ENCODE data around the gene C8A. TPM values are rescaled to one million over a fixed set of nuclear protein-coding genes. Genes with fewer than 3 reads are reported as not detected.

Gene C8A
- total RNA-seq, 3 donors from 2014 or later: not detected

DNA sequence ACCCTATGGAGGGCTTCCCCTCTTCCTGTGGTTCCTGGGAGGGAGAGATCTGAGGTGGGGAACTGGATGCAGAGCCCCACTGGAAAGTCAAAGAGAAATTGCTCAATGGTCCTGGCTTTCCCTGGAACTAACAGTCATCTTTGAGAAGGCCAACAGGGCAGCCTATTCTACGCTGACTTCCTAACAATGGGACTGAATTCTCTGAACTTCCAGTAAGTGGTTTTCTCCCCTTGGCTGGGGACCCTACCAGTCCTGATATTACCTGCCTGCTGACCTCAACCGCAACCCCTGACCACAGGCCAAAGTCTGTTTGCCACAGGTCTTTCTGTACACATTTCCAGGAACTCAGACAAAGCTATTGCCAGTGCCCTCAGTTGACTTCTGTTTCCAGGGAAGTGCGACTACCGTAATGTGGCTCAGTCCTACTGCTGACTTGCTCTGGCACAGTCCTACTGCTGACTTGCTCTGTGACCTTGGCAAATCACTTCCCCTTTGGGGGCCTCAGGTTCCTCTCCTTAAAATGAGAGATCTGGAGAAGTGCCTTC lies 55.9 kb downstream of the C8A start:
- H3K4me1 ChIP-seq (ENCODE audit: low read depth): no peaks in the 10 kb centered on the region
- H3K36me3 ChIP-seq (ENCODE audit: low read depth): no peaks in the 10 kb centered on the region
- DNase-seq (peak in 1 of 3 donors; percentile 6), ATAC-seq (no peak)
- H3K4me3 ChIP-seq: no peak overlapping the region
- TF ChIP-seq, protein P1, sequence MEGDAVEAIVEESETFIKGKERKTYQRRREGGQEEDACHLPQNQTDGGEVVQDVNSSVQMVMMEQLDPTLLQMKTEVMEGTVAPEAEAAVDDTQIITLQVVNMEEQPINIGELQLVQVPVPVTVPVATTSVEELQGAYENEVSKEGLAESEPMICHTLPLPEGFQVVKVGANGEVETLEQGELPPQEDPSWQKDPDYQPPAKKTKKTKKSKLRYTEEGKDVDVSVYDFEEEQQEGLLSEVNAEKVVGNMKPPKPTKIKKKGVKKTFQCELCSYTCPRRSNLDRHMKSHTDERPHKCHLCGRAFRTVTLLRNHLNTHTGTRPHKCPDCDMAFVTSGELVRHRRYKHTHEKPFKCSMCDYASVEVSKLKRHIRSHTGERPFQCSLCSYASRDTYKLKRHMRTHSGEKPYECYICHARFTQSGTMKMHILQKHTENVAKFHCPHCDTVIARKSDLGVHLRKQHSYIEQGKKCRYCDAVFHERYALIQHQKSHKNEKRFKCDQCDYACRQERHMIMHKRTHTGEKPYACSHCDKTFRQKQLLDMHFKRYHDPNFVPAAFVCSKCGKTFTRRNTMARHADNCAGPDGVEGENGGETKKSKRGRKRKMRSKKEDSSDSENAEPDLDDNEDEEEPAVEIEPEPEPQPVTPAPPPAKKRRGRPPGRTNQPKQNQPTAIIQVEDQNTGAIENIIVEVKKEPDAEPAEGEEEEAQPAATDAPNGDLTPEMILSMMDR (IDR thresholded peaks at IDR 0.05): no peak
- H3K9me3 ChIP-seq: no peaks in the 10 kb centered on the region
- intact Hi-C loops (cut with DNase I, micrococcal nuclease): no loop called here

DNA sequence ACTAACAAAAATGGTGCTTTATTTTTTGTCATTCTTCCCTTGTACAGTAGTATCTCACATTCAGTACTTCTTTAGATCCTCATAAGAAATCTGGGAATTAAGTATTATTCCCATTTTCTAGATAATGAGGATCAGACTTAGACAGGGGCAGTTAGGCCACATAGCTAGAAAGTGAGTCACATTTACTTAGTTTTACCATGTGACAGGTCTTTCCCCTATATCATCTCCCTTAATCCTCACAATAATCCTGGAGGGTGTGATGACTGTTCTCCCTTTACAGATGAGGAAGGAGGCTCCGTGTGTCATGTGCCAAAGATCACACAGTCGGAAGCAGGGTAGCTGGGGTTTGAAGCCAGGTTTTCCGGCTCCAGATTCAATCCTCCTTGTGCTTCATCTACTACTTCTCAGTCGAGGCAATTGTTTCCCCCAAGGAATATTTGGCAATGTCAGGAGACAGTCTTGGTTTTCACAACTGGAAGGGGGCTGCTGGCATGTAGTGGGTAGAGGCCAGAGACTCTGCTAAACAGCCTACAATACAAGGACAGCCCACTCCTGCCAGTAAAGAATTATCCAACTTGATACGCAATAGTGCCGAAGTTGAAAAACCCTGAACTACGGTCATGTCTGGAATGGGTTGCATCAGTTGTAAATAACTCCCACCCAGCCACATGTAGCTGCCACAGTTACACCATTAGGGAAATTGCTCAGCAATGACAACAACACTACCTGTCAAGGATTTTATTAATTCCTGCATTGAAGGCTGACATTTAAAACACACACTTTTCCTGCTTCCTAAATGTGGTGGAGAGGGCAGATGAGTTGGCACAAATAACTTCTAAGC lies 56.7 kb downstream of the C8A start:
- Histone ChIP-seq H3K36me3 (ENCODE audit: low read depth) (no peaks in the 10 kb centered on the region), H3K4me3 (no peak overlapping the region), H3K9me3 (no peaks in the 10 kb centered on the region), H3K4me1 (ENCODE audit: low read depth) (no peaks in the 10 kb centered on the region)
- ATAC-seq (no peak), DNase-seq (no peak)
- intact Hi-C loops (cut with DNase I, micrococcal nuclease): no loop called here
- TF ChIP-seq, protein P1 (IDR thresholded peaks at IDR 0.05): no peak

DNA sequence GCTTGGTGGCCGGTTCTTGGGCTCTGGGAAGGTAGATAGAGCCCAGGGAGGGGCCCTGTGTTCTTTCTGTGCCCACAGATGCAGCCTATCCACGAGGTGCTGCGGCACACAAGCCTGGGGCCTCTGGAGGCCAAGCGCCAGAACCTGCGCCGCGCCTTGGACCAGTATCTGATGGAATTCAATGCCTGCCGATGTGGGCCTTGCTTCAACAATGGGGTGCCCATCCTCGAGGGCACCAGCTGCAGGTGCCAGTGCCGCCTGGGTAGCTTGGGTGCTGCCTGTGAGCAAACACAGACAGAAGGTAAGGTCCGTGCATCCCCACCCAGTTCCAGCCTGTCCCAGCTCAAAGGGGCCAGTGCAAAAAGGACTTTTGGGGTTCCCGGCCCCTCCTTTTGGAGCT lies 57.7 kb downstream of the C8A start:
- no peak for ATAC-seq

DNA sequence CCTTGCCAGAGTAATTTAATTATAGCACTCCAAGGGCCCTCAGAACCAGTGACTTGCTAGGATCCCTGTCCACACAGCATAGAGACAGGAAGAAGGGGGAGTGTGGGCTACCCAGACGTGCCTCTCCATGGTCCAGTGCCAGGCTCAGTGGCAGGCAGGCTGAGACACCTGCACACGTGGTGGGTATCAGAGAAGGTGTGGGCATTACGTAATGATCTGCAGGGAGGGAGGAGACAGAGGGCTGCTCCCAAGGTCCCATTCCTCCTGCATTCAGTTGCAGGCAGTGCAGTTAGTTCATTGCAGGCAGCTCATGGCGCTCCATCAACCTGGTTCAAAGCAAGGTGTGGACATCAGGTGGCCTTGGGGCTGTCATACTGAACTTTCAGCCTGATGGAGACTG lies 61.4 kb downstream of the C8A start:
- peak; percentile 13 for ATAC-seq

More for the DNA sequence above, 57.7 kb downstream of the C8A start:
- Histone ChIP-seq H3K4me3 (no peak overlapping the region), H3K36me3 (ENCODE audit: low read depth) (no peaks in the 10 kb centered on the region), H3K9me3 (no peaks in the 10 kb centered on the region), H3K4me1 (ENCODE audit: low read depth) (no peaks in the 10 kb centered on the region)
- no peak for DNase-seq
- TF ChIP-seq, protein P1 (IDR thresholded peaks at IDR 0.05): no peak
- intact Hi-C loops (cut with DNase I, micrococcal nuclease): no loop called here

DNA sequence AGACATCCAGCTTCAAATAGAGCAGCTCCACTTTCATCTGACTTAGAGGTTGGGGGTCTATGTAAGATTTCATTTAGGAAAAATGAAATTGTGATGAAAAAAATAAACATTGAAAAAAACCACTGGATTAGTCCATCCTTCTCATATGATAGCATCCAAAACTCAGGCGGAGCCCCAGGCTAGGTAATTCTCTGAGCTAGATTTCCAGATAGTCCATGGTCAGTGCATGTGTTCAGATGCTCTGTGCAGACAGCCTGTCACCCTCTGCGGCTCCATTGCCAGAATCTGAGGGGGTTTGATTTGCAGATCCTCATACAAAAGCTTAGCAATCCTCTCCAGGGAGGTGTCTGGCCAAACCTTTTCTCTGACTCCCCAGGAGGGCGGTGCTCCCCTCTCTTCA lies 62.0 kb downstream of the C8A start:
- TF ChIP-seq, protein P1 (IDR thresholded peaks at IDR 0.05): no peak
- intact Hi-C loops (cut with DNase I, micrococcal nuclease): no loop called here

More for the DNA sequence above, 61.4 kb downstream of the C8A start:
- no peaks in the 10 kb centered on the region for H3K4me1 ChIP-seq (ENCODE audit: low read depth)
- intact Hi-C loops (cut with DNase I, micrococcal nuclease): no loop called here
- H3K36me3 ChIP-seq (ENCODE audit: low read depth): no peaks in the 10 kb centered on the region
- TF ChIP-seq, protein P1 (IDR thresholded peaks at IDR 0.05): no peak
- no peaks in the 10 kb centered on the region for H3K9me3 ChIP-seq
- no peak overlapping the region for H3K4me3 ChIP-seq
- DNase-seq: no peak

More for the DNA sequence above, 62.0 kb downstream of the C8A start:
- Histone ChIP-seq H3K4me3 (no peak overlapping the region), H3K9me3 (no peaks in the 10 kb centered on the region), H3K4me1 (ENCODE audit: low read depth) (no peaks in the 10 kb centered on the region), H3K36me3 (ENCODE audit: low read depth) (no peaks in the 10 kb centered on the region)
- DNase-seq: no peak
- no peak for ATAC-seq

Data from mucosa of descending colon (tissue), 3 donors.